Right cardiac atrium (tissue), 5 donors: ENCODE measurements around the gene TTC3. TPM values are rescaled to one million over a fixed set of nuclear protein-coding genes. Genes with fewer than 3 reads are reported as not detected.
A peak's percentile ranks its signal among the peaks of the same experiment; 100 is the strongest.

Experiments
- ATAC-seq, 2 donors: fragments of 200-7000 bp; cut with Tn5 transposase; one replicate each; pipeline versions ENCODE4 v1.8.0 to v1.9.1; 2020; ENCODE audit warnings: moderate library complexity in 2 of 2, mild to moderate bottlenecking in 1 of 2
- DNase-seq, 3 donors: peaks; one replicate each; pipeline ENCODE4 v3.0.0-alpha.2; 2020
- H3K27ac ChIP-seq: one replicate; pipeline ENCODE4 v1.5.1; 2013; ENCODE audit warnings: mild to moderate bottlenecking, low read length, control low read depth, moderate library complexity
- H3K27me3 ChIP-seq: one replicate; pipeline ENCODE4 v1.6.1; 2013; ENCODE audit not compliant: control insufficient read depth, insufficient read depth
- H3K4me1 ChIP-seq: one replicate; pipeline ENCODE4 v1.6.1; 2013; ENCODE audit warnings: low read length; ENCODE audit not compliant: control insufficient read depth, insufficient read depth
- H3K4me3 ChIP-seq: one replicate; pipeline ENCODE4 v1.5.1; 2013; ENCODE audit warnings: low read length, control low read depth
- H3K9me3 ChIP-seq: one replicate; pipeline ENCODE4 v1.6.1; 2013; ENCODE audit warnings: low read length; ENCODE audit not compliant: control insufficient read depth
- WGBS: extraction: QIAGEN DNeasy Blood & Tissue Kit; methylation state at CpG from one replicate; pipeline ENCODE4 v1.1.7; 2013; 5-methylcytosine and 5-hydroxymethylcytosine counted together
- intact Hi-C, 4 donors: fragments of 100-400 bp; cut with DNase I; formaldehyde crosslinking; loops; one replicate each; pipeline versions ENCODE4 v1.11.0 to v1.14.0; 2022 to 2023
- polyA plus RNA-seq: library from polyadenylated mRNA; stranded (reverse); fragments of 200-250 nt; gene quantifications from one replicate; pipeline ENCODE4 v1.2.3, GENCODE V29; 2013
- total RNA-seq, 4 donors: library from RNA; stranded (reverse); fragmentation: NEBNext Ultra II Directional; extraction: Animal tissue kit (Norgen Biotek cat#: 25700); gene quantifications; one replicate each; pipeline ENCODE4 v1.2.1, GENCODE V29; 2021
- donor health status: healthy with polysubstance abuse.
- donor health status: DM: no; HTN: yes; CAD: no.
- donor health status: DM: no; HTN: no; CAD: no.
- donor health status: DM: no; HTN: yes; CAD: no; lungs with severe emphysema.
- donor health status: DM: yes; HTN: yes; CAD: no.

Gene TTC3
- total and polyA plus RNA-seq, 5 donors: 17.9 to 77.8 (median 66.0) TPM

GRCh38 chr21:37176716-37177115, 103.7 kb downstream of the TTC3 start:
- Histone ChIP-seq H3K4me1 (no peaks in the 10 kb centered on the region), H3K9me3 (no peaks in the 10 kb centered on the region), H3K27ac (no peak overlapping the region), H3K4me3 (no peak overlapping the region), H3K27me3 (no peaks in the 10 kb centered on the region)
- WGBS: 90% methylated on average over 5 of the region's 5 CpGs
- DNase-seq: no peak
- intact Hi-C loops: no loop called here
- ATAC-seq: no peak

DNA sequence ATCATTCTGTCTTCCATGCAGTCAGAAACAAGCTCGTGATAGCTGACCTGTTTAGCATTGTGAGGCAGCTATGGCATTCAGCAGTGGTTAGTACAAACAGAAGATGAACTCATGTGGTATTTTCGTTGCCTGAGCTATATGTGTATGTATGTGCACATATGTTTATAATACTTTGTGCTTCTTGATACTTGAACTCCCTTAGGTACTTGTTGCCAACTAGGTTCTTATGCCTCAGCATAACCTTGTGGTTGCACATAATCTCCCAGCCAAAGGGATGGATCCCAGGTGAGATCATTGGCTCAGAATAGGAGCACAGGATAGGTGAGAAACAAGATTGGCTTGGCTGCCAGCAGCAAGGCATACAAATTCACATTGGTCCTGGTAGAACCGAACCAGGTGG, 108.0 kb downstream of the TTC3 start:
- H3K4me3 ChIP-seq: no peak overlapping the region
- ATAC-seq: no peak
- no peak for DNase-seq
- H3K9me3 ChIP-seq: no peaks in the 10 kb centered on the region
- no peak overlapping the region for H3K27ac ChIP-seq
- H3K4me1 ChIP-seq: no peaks in the 10 kb centered on the region
- intact Hi-C loops: no loop called here
- H3K27me3 ChIP-seq: no peaks in the 10 kb centered on the region
- 95% methylated on average over 3 of the region's 3 CpGs for WGBS

- peak in 1 of 2 donors; percentile 20 for ATAC-seq
- DNase-seq: no peak
- H3K9me3 ChIP-seq: no peaks in the 10 kb centered on the region
- intact Hi-C loops: no loop called here
- 71% methylated on average over 6 of the region's 6 CpGs for WGBS
- H3K27ac ChIP-seq: no peak overlapping the region
- H3K4me1 ChIP-seq: no peaks in the 10 kb centered on the region
- no peaks in the 10 kb centered on the region for H3K27me3 ChIP-seq
- no peak overlapping the region for H3K4me3 ChIP-seq
These were observed 109.2 kb downstream of the TTC3 start for GRCh38 chr21:37182222-37182621.

GRCh38 chr21:37183749-37184148, 110.7 kb downstream of the TTC3 start:
- no peak for ATAC-seq

GRCh38 chr21:37184784-37185593, 111.9 kb downstream of the TTC3 start:
- 93% methylated on average over 9 of the region's 9 CpGs for WGBS
- Histone ChIP-seq H3K4me1 (no peaks in the 10 kb centered on the region), H3K4me3 (no peak overlapping the region), H3K27ac (no peak overlapping the region), H3K27me3 (no peaks in the 10 kb centered on the region), H3K9me3 (no peaks in the 10 kb centered on the region)
- DNase-seq (no peak), ATAC-seq (no peak)
- intact Hi-C loops: no loop called here

More at GRCh38 chr21:37183749-37184148, 110.7 kb downstream of the TTC3 start:
- Histone ChIP-seq H3K27ac (no peak overlapping the region), H3K27me3 (no peaks in the 10 kb centered on the region), H3K4me3 (no peak overlapping the region), H3K9me3 (no peaks in the 10 kb centered on the region), H3K4me1 (no peaks in the 10 kb centered on the region)
- intact Hi-C loops: no loop called here
- DNase-seq: no peak
- 98% methylated on average over 3 of the region's 3 CpGs for WGBS

GRCh38 chr21:37186983-37187382, 113.9 kb downstream of the TTC3 start:
- no peaks in the 10 kb centered on the region for H3K27me3 ChIP-seq
- no peak for DNase-seq
- H3K4me3 ChIP-seq: no peak overlapping the region
- intact Hi-C loops: no loop called here
- no peaks in the 10 kb centered on the region for H3K4me1 ChIP-seq
- no peaks in the 10 kb centered on the region for H3K9me3 ChIP-seq
- WGBS: 74% methylated on average over 2 of the region's 2 CpGs
- H3K27ac ChIP-seq: no peak overlapping the region
- no peak for ATAC-seq

DNA sequence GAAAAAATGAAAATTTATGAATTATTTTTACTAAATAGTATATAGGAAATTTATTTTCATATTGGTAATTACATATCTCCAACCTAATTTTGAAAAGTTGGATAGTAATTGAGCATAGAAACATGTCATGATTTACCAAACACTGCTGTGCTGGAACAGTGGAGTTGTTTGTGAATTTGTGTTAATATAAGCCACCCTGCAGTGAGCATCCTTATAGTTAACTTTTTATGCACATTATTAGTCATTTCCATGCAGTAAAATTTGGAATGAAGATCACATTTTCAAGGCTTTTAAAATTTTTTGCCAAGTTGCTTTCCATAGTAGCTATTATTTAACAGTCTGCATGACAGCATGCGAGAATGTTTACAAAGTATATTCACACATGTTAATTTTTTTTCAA, 115.8 kb downstream of the TTC3 start:
- Histone ChIP-seq H3K4me1 (no peaks in the 10 kb centered on the region), H3K27ac (no peak overlapping the region), H3K4me3 (no peak overlapping the region), H3K27me3 (no peaks in the 10 kb centered on the region), H3K9me3 (no peaks in the 10 kb centered on the region)
- DNase-seq (no peak), ATAC-seq (no peak)
- WGBS: 98% methylated on average over 1 of the region's 1 CpG
- intact Hi-C loops: no loop called here

DNA sequence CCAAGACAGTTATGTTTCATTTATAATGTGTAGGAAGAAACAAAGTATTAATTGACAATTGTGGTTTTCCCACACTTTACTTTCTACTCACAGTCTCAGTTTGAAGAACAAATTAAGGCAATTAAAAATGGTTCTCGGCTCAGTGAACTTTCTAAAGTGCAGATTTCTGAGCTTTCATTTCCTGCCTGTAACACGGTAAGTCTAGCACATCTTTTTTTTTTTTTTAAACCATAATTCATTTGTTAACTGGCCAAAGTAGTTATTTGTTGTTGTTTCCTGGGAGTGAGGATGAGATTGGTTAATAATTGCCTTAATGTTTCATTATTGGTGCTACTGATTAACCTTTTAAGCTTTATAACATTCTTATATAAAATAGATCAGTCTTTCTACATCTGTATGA, 119.0 kb downstream of the TTC3 start:
- 73% methylated on average over 2 of the region's 2 CpGs for WGBS
- no peak for ATAC-seq

DNA sequence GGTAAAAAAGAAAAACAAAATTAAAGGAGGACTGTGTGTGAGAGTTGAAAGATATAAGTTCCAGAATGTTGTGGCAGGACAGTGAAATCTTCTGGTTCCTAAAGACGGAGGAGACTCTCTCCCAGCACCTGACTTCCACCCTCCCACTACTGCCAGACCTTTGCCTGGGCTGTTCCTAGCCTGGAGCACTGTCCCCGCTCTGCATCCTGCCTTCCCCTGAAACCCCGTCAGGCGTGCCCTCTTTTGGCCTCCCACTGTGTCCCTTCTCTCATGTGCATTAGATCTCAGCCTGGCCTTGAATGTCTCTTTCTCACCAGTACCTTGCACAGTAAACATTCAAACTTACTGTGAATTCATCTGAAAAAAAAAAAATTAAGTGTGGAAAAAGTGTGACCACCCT, 120.0 kb downstream of the TTC3 start:
- intact Hi-C loops: no loop called here
- H3K9me3 ChIP-seq: no peaks in the 10 kb centered on the region
- DNase-seq (no peak), ATAC-seq (no peak)
- H3K27me3 ChIP-seq: no peaks in the 10 kb centered on the region
- no peaks in the 10 kb centered on the region for H3K4me1 ChIP-seq
- no peak overlapping the region for H3K27ac ChIP-seq
- H3K4me3 ChIP-seq: no peak overlapping the region
- 69% methylated on average over 4 of the region's 4 CpGs for WGBS

More for the DNA sequence above, 119.0 kb downstream of the TTC3 start:
- Histone ChIP-seq H3K4me1 (no peaks in the 10 kb centered on the region), H3K9me3 (no peaks in the 10 kb centered on the region), H3K4me3 (no peak overlapping the region), H3K27me3 (no peaks in the 10 kb centered on the region), H3K27ac (no peak overlapping the region)
- no peak for DNase-seq
- intact Hi-C loops: no loop called here

DNA sequence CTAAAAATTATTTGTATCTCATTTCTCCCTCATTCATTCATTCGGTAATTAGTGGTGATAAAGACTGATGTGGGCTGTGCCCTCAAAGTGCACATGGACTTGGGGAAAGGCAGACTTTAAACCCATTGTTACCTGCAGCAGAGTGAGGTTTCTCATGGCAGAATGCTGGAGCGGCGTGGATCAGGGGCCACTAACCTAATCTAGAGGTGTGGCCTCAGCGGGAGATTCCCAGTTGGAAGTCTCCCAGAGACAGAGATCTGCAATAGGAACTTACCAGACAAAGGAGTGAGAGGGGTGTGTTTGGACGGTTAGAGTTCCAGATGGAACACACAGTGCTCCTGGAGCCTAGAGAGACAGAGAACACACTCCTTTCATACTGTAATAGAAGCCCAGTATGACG, 120.6 kb downstream of the TTC3 start:
- H3K27me3 ChIP-seq: no peaks in the 10 kb centered on the region
- H3K4me3 ChIP-seq: no peak overlapping the region
- no peaks in the 10 kb centered on the region for H3K9me3 ChIP-seq
- no peak for DNase-seq
- intact Hi-C loops: no loop called here
- no peak overlapping the region for H3K27ac ChIP-seq
- ATAC-seq: no peak
- WGBS: 90% methylated on average over 6 of the region's 6 CpGs
- no peaks in the 10 kb centered on the region for H3K4me1 ChIP-seq

DNA sequence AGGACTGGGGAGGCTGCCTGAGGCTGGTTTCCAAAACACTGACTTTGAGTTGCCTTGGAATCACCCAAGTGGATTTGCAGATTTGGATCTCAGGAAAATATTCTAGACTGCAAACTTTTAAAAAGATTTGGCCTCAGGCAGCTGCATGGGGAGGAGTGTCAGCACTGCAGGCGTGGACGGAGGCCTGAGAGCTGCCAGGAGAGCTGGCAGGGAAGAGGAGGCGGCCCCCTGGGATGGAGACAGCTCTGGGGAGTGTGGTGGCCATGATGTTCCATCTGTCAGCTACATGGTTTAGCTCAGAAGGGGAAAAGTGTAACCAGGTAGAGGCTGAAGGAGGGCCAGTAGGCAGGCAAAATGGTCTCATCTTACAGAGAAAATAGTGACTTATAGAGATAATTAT, 122.0 kb downstream of the TTC3 start:
- H3K27ac ChIP-seq: no peak overlapping the region
- no peaks in the 10 kb centered on the region for H3K27me3 ChIP-seq
- 67% methylated on average over 3 of the region's 3 CpGs for WGBS
- peak in 1 of 3 donors; percentile 56 for DNase-seq
- intact Hi-C loops: no loop called here
- no peaks in the 10 kb centered on the region for H3K4me1 ChIP-seq
- H3K4me3 ChIP-seq: no peak overlapping the region
- H3K9me3 ChIP-seq: no peaks in the 10 kb centered on the region
- ATAC-seq: peak; percentile 46 to 67

DNA sequence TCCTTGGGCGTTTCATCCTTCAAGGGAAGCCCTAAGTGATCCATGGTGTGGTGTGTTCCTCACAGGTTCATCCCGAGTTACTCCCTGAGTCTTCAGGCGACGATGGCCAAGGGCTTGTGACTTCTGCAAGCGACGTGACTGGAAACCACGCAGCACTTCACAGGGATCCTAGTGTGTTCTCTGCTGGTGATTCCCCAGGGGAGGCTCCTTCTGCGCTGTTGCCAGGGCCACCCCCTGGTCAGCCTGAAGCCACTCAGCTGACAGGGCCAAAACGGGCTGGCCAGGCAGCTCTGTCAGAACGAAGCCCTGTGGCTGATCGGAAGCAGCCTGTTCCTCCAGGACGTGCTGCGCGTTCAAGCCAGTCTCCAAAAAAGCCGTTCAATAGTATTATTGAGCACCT, 122.6 kb downstream of the TTC3 start:
- Histone ChIP-seq H3K9me3 (no peaks in the 10 kb centered on the region), H3K4me1 (no peaks in the 10 kb centered on the region), H3K27ac (no peak overlapping the region), H3K27me3 (no peaks in the 10 kb centered on the region), H3K4me3 (no peak overlapping the region)
- peak; percentile 42 to 46 for ATAC-seq
- intact Hi-C loops: no loop called here
- WGBS: 88% methylated on average over 15 of the region's 15 CpGs
- peak; percentile 40 to 69 (median 51) for DNase-seq
